ENCODE data around the gene GPX7. TPM values are rescaled to one million over a fixed set of nuclear protein-coding genes. Genes with fewer than 3 reads are reported as not detected.

The GPX7 gene
- total and polyA plus RNA-seq, 2 donors: 19.5 to 55.4 TPM

DNA sequence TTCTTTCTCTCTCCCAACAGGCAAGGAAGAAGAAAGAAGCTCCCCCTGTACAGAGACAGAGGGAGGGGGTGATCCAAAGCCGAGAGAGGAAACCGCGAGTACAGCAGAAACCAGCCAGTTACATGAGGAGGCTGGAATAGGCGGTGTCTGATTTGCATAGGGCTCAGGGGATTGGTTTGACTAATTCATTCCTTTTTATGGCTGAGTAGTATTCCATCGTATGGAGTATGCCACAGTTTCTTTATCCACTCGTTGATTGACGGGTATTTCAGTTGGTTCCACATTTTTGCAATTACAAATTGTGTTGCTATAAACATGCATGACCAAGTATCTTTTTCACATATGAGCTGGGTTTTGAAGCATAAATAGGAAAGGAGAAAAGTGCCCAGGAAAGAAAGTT, 3.4 kb upstream of the GPX7 start:
- no peaks in the 10 kb centered on the region for H3K36me3 ChIP-seq (ENCODE audit: insufficient read depth)
- 96% methylated on average over 7 of the region's 7 CpGs for WGBS
- no peak overlapping the region for H3K27ac ChIP-seq (ENCODE audit: low read depth)
- H3K4me3 ChIP-seq (ENCODE audit: low read depth, low read length): no peak overlapping the region
- no peaks in the 10 kb centered on the region for H3K4me1 ChIP-seq (ENCODE audit: insufficient read depth)
- no peak for DNase-seq (ENCODE audit: extremely low spot score)

DNA sequence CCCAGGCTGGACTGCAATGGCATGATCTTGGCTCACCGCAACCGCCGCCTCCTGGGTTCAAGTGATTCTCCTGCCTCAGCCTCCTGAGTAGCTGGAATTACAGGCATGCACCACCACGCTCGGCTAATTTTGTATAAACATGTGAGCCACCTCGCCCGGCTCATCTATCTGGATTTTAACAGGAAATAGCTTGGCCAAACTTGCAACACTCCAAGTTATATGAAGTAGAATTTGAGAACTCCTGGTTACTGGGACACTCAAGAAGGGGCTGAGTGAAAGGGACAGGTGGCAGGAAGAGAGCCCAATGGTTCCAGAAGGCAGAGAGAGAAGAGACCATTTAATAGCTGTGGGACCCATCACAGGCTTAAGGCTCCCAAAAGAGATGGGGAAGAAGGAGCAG, 2.9 kb upstream of the GPX7 start:
- Histone ChIP-seq H3K4me1 (ENCODE audit: insufficient read depth) (no peaks in the 10 kb centered on the region), H3K36me3 (ENCODE audit: insufficient read depth) (no peaks in the 10 kb centered on the region), H3K27ac (ENCODE audit: low read depth) (no peak overlapping the region), H3K4me3 (ENCODE audit: low read depth, low read length) (no peak overlapping the region)
- 92% methylated on average over 7 of the region's 7 CpGs for WGBS
- no peak for DNase-seq (ENCODE audit: extremely low spot score)

DNA sequence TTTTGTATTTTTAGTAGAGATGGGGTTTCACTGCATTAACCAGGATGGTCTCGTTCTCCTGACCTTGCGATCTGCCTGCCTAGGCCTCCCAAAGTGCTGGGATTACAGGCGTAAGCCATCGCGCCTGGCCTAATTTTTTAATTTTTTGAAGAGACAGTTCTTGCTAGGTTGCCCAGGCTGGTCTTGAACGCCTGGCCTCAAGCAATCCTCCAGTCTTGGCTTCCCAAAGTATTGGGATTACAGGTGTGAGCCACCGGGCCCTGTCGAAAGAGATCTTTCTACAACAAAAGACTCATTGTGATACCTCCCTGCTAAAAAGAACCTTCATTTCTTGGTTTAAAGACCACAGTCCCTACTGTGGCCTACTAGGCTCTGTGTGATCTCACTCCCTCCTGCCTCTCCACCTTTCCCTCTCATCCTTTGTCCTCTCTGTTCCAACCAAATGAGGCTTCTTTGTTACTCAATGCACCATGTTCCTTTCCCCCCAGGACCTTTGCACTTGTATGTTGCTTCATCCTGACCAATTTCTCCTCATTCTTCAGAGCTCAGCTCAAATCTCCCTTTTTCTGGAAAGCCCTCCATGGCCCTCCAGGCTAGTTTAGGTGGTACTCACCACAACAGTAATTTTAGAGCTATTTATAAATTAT, 1.5 kb upstream of the GPX7 start:
- H3K4me1 ChIP-seq (ENCODE audit: insufficient read depth): no peaks in the 10 kb centered on the region
- 99% methylated on average over 8 of the region's 8 CpGs for WGBS
- no peak for DNase-seq (ENCODE audit: extremely low spot score)
- no peak overlapping the region for H3K4me3 ChIP-seq (ENCODE audit: low read depth, low read length)
- H3K36me3 ChIP-seq (ENCODE audit: insufficient read depth): no peaks in the 10 kb centered on the region
- H3K27ac ChIP-seq (ENCODE audit: low read depth): no peak overlapping the region

DNA sequence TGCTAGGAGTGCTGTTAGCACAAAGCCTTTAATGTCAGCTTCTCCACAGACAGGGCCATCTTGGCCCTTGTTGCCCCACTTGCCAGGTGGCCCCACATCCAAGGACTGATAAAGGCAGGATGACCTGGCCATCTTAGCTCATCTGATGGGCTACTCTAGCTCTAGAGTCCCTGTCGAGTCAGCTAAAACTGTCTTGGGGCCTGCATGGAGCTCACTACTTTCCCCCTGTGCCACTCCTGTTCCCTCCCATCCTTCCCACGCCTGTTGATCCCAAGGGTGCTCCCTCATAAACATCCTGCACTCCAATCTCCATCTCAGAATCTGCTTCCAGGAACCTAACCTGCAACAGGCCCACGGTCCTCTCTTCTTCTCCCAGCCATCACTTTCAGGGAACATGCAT, 652 bp upstream of the GPX7 start:
- no peak overlapping the region for H3K27ac ChIP-seq (ENCODE audit: low read depth)
- no peak overlapping the region for H3K4me3 ChIP-seq (ENCODE audit: low read depth, low read length)
- no peaks in the 10 kb centered on the region for H3K4me1 ChIP-seq (ENCODE audit: insufficient read depth)
- DNase-seq (ENCODE audit: extremely low spot score): no peak
- 76% methylated on average over 3 of the region's 3 CpGs for WGBS
- no peaks in the 10 kb centered on the region for H3K36me3 ChIP-seq (ENCODE audit: insufficient read depth)

DNA sequence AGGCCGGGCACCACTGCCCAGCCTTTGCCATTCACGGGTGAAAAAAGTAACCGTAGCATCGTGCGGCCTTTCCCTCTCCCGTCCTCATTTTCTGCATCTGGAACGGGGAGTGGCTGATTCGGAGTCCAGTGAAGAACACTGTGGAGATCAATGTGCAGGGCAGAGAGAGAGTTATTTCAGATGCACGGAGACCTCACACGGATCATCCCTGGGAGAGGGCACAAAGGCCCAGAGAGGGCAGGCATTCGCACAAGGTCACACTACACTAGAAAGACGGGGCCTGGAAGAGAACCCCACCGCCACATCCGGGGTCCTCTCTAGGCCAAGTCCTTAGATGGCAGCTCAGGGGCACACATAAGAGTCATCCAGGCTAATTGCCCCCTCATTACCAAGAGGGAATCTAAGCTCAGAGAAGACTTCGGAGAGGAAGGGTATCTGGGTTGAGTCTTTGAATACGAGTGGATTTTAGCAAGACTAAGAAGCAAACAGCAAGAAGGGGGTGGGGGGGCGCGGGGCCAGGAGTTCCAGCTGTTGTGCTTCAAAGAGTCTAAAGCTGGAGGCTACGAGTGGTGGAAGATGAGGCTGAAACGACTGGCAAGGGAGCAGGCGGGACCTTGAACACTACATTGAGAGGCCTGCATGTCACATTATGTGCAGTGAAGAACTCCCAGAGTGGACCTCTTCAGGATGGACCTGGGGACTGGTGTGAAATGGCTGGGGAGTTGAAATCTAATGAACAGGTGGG, 857 bp downstream of the GPX7 start:
- Histone ChIP-seq H3K36me3 (ENCODE audit: insufficient read depth) (no peaks in the 10 kb centered on the region), H3K27ac (ENCODE audit: low read depth) (peak overlapping the region; percentile 44), H3K4me3 (ENCODE audit: low read depth, low read length) (peak overlapping the region; percentile 57), H3K4me1 (ENCODE audit: insufficient read depth) (no peaks in the 10 kb centered on the region)
- 30% methylated on average over 21 of the region's 21 CpGs for WGBS
- no peak for DNase-seq (ENCODE audit: extremely low spot score)

DNA sequence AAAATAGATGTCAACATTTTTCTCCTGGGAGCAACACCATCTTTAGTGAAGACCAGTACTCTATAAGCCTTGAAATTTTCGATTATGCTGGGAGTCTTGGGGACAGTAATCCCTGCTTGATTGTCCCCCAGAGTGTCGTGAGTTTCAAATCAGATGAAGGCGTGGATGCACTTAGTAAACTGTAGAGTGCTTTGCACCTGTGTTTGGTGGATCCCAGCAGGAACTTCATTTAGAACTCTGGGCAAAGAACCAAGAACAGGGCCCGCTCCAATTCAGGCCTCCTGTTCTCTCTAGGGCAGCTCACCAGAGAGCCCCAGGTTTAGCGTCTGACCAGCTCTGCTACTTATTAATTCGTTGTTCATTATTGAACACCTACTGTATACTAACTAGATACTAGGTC, 1.5 kb downstream of the GPX7 start:
- no peak for DNase-seq (ENCODE audit: extremely low spot score)

DNA sequence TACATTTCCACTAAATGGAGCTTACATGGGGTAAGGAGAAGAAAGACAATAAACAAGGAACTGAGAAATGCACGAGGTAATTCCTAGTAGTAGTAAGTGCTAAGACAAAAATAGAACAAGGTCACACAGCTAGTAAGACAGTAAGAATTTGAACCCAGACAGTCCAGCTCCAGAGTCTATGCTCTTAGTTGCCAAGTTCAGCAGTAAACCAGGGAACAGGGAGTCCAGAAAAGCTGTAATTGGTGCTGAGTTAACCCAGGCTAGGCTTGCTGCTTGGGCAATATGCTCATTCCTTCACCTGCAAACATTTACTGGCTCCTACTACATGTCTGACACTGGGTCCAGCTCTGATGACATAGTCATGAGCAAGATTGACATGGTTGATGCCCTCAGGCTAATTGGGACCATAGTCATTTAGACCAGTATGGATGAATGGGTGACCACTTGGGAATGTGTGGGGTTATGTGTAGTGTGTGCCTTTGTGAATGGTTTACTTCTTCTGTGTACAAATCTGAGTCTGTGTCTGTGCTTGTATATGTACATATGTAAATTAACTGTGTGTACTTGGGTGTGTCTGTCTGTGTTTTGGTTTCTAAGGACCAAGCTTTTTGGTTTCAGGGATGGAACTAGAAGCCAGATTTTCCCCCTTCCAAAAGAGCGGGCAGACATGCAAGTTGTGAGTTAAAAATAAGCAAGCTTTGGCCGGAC, 2.0 kb downstream of the GPX7 start:
- DNase-seq (ENCODE audit: extremely low spot score): no peak
- Histone ChIP-seq H3K27ac (ENCODE audit: low read depth) (no peak overlapping the region), H3K4me1 (ENCODE audit: insufficient read depth) (no peaks in the 10 kb centered on the region), H3K4me3 (ENCODE audit: low read depth, low read length) (no peak overlapping the region), H3K36me3 (ENCODE audit: insufficient read depth) (no peaks in the 10 kb centered on the region)
- 41% methylated on average over 3 of the region's 3 CpGs for WGBS

More for the DNA sequence above, 1.5 kb downstream of the GPX7 start:
- WGBS: 84% methylated on average over 6 of the region's 6 CpGs
- Histone ChIP-seq H3K36me3 (ENCODE audit: insufficient read depth) (no peaks in the 10 kb centered on the region), H3K27ac (ENCODE audit: low read depth) (no peak overlapping the region), H3K4me1 (ENCODE audit: insufficient read depth) (no peaks in the 10 kb centered on the region), H3K4me3 (ENCODE audit: low read depth, low read length) (no peak overlapping the region)

DNA sequence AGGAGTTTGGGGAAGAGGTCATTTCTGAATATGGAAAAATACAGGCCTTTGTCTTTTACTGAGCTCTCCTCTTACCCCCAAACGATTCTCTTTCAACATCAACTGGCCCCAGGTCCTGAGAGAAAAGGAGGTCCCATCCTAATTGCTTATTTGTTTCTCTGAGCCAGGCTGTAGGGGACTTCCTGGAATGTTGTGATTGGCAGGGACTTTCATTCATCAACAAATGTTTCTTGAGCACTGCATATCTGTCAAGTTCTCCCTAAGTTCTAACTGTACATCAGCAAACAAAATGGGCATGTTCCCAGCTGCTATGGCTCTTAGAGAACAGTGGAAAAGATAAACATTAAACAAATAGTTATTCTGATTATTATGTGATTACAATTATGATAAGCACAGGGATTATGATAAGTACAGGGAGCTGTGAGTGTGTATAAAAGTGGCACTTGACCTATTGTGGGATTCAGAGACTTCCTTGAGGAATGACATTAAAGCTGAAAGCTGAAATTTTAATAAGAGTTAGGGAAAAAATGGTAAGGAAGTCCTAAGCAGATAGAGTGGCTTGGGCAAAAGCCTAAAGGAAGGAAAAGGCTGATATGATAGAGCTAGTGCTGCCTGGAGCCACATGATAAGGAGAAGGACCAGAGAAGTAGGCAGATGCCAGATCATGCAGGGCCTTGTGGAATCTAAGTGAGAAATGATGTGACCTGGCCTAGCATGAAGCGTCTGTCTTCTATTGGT, 11.6 kb downstream of the GPX7 start:
- Histone ChIP-seq H3K4me1 (ENCODE audit: insufficient read depth) (no peaks in the 10 kb centered on the region), H3K4me3 (ENCODE audit: low read depth, low read length) (no peak overlapping the region), H3K36me3 (ENCODE audit: insufficient read depth) (no peaks in the 10 kb centered on the region), H3K27ac (ENCODE audit: low read depth) (no peak overlapping the region)
- WGBS: 49% methylated on average over 2 of the region's 2 CpGs
- no peak for DNase-seq (ENCODE audit: extremely low spot score)

DNA sequence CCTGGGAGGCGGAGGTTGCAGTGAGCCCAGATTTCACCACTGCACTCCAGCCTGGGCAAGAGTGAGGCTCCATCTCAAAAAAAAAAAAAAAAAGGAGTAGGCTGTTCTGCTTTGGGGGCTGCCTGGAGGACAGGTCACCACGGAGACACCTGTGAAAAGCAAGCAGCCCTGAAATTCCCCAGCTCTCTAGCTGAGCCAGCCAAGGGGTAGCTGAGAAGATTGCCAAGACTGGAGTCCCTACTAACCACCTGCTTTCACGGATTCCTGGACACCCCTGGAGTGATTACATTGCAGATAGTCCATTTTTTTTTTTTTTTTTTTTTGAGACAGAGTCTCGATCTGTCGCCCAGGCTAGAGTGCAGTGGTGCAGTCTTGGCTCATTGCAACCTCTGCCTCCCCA, 12.5 kb downstream of the GPX7 start:
- DNase-seq (ENCODE audit: extremely low spot score): no peak
- H3K4me3 ChIP-seq (ENCODE audit: low read depth, low read length): no peak overlapping the region
- no peaks in the 10 kb centered on the region for H3K4me1 ChIP-seq (ENCODE audit: insufficient read depth)
- H3K27ac ChIP-seq (ENCODE audit: low read depth): no peak overlapping the region
- no peaks in the 10 kb centered on the region for H3K36me3 ChIP-seq (ENCODE audit: insufficient read depth)
- 93% methylated on average over 5 of the region's 5 CpGs for WGBS

DNA sequence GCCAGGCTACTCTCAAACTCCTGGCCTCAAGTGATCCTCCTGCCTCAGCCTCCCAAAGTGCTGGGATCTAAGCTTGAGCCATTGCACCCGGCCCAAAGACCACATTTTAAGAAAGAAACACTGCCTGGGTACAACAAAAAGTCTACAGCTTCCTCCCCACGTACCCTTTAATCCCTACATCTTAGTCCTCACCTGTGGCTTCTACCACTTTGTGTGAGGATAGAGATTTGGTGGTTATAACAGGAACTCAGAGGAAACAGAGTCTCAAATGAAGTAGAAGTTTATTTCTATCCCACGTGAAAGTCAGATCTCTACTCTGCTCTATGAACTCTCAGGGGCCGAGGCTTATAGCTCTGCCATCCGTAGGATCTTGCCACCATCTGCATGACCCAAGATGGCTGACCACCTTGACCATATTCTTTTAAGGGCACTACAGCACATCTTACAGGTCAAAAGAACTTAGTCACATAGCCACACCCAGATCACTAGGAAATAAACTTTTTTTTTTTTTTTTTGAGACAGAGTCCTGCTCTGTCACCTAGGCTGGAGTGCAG, 13.4 kb downstream of the GPX7 start:
- Histone ChIP-seq H3K27ac (ENCODE audit: low read depth) (no peak overlapping the region), H3K36me3 (ENCODE audit: insufficient read depth) (no peaks in the 10 kb centered on the region), H3K4me3 (ENCODE audit: low read depth, low read length) (no peak overlapping the region), H3K4me1 (ENCODE audit: insufficient read depth) (no peaks in the 10 kb centered on the region)
- no peak for DNase-seq (ENCODE audit: extremely low spot score)
- 77% methylated on average over 5 of the region's 5 CpGs for WGBS

DNA sequence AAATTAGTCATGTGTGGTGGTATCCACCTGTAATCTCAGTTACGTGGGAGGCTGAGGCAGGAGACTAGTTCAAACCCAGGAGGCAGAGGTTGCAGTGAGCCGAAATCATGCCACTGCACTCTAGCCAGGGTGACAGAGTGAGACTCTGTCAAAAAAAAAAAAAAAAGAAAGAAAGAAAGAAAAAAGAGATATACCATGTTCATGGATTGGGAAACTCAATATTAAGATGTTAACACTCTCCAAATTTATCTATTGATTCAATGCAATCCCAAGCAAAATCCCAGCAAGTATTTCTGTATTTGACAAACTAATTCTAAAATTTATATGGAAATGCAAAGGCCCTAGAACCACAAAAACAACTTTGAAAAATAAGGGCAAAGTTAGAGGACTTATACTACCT, 19.8 kb downstream of the GPX7 start:
- H3K27ac ChIP-seq (ENCODE audit: low read depth): no peak overlapping the region
- H3K36me3 ChIP-seq (ENCODE audit: insufficient read depth): no peaks in the 10 kb centered on the region
- no peak for DNase-seq (ENCODE audit: extremely low spot score)
- no peak overlapping the region for H3K4me3 ChIP-seq (ENCODE audit: low read depth, low read length)
- WGBS: 100% methylated on average over 2 of the region's 2 CpGs
- no peaks in the 10 kb centered on the region for H3K4me1 ChIP-seq (ENCODE audit: insufficient read depth)

DNA sequence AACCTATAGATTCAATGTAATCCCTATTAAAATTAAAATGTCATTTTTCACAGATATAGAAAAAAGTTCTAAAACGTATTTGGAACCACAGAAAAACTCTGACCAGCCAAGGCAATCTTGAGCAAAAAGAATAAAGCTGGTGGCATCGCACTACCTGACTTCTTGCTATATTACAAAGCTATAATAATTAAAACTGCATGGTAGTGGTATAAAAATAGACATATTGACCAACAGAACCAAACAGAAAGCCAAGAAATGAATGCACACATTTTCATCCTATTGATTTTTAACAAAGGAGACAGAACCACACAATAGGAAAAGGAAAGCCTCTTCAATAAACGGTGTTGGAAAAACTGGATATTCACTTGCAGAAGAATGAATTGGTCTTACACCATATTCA, 21.6 kb downstream of the GPX7 start:
- Histone ChIP-seq H3K36me3 (ENCODE audit: insufficient read depth) (no peaks in the 10 kb centered on the region), H3K4me1 (ENCODE audit: insufficient read depth) (no peaks in the 10 kb centered on the region), H3K4me3 (ENCODE audit: low read depth, low read length) (no peak overlapping the region), H3K27ac (ENCODE audit: low read depth) (no peak overlapping the region)
- no peak for DNase-seq (ENCODE audit: extremely low spot score)
- 95% methylated on average over 3 of the region's 3 CpGs for WGBS

DNA sequence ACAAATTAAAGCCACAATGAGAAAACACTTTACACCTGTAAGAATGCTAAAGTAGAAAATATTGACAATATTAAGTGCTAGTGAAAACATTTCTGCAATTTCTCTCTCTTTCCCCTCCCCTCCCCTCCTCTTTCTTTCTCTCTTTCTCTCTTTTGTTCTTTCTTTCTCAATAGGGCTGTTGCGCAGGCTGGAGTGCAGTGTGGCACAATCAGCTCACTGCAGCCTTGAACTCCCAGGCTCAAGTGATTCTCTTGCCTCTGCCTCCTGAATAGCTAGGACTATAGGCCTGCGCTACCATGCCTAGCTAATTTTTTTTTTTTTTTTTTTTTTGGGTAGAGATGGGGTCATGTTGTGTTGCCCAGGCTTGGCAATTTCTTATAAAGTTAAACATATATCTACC, 24.9 kb downstream of the GPX7 start:
- Histone ChIP-seq H3K4me1 (ENCODE audit: insufficient read depth) (no peaks in the 10 kb centered on the region), H3K27ac (ENCODE audit: low read depth) (no peak overlapping the region), H3K4me3 (ENCODE audit: low read depth, low read length) (no peak overlapping the region), H3K36me3 (ENCODE audit: insufficient read depth) (no peaks in the 10 kb centered on the region)
- WGBS: 96% methylated on average over 2 of the region's 2 CpGs
- no peak for DNase-seq (ENCODE audit: extremely low spot score)

Measured in urinary bladder (tissue), 4 donors.